ENCODE results near the gene PRIMPOL.
"Not testable (repeated sequence)": the region's sequence is repeated elsewhere in the genome, so short reads cannot be mapped to it uniquely, and the experiment has no call there.

Gene PRIMPOL

GRCh38 chr4:184647266-184648053 is 2.1 kb upstream of the PRIMPOL start:
- H3K27me3 ChIP-seq (ENCODE audit: insufficient read depth, low read length) = no peaks in the 10 kb centered on the region
- peaks cover 2% of the 10 kb centered on the region for H3K36me3 ChIP-seq (ENCODE audit: insufficient read depth, low read length)
- peak overlapping the region; percentile 83 for H3K4me3 ChIP-seq (ENCODE audit: low read length)
- no peaks in the 10 kb centered on the region for H3K9me3 ChIP-seq (ENCODE audit: low read length)
- peaks cover 32% of the 10 kb centered on the region for H3K4me1 ChIP-seq (ENCODE audit: insufficient read depth, low read length)
- no peak overlapping the region for H2AFZ ChIP-seq (ENCODE audit: low read depth, low read length)

DNA sequence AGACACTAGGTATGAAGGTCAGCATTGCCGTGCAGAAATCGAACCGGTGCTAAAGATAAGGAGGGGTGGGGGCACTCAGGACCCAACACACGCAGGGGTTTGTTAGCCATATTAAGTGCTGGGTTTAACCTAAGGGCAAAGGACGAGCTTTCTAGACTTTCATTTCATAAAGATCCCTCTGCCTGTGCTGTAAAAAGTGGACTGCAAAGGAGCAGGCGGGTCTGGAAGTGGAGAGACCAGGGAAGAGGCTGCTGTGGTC is 1.6 kb upstream of the PRIMPOL start:
- no peaks in the 10 kb centered on the region for H3K9me3 ChIP-seq (ENCODE audit: low read length)
- H3K27me3 ChIP-seq (ENCODE audit: insufficient read depth, low read length) = no peaks in the 10 kb centered on the region
- H3K4me1 ChIP-seq (ENCODE audit: insufficient read depth, low read length) = peaks cover 32% of the 10 kb centered on the region

DNA sequence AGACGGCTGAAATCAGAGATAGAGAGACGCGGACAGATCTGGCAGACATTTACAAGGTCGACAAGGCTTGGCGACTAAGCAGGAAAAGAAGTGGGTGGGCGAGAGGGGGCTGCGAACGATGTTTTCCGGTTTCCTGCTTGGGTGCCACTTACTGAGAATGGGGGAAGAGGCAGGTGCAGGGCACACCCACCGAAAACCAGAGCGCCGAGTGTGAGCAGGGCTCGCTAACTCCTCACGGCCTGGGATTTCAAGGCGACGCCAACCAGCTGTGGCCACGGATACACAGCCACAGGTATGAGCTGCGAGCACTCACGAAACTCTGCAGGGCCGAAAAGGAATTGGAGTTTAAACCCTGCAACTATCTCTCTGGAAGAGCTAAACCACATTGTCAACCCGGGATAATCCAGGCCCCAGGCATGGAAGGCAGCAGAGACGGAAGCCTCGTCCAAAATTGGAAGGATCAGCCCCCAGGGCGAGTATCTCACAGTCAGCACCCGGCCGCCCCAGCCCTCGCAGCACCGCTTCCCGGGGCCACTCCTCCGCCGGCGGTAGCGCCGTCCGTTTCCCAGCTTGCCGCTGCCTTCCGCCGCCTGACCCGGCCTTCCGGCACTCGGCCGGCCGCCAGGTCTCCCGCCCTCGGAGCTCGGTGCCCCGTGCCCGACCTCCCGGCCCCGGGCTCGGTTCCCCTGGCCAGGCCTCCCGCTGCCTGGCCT is 1.1 kb upstream of the PRIMPOL start:
- Histone ChIP-seq H3K9me3 (ENCODE audit: low read length) (no peaks in the 10 kb centered on the region), H3K36me3 (ENCODE audit: insufficient read depth, low read length) (peaks cover 2% of the 10 kb centered on the region), H3K4me1 (ENCODE audit: insufficient read depth, low read length) (peaks cover 30% of the 10 kb centered on the region), H3K4me3 (ENCODE audit: low read length) (peak overlapping the region; percentile 83), H2AFZ (ENCODE audit: low read depth, low read length) (peak overlapping the region; percentile 66), H3K27me3 (ENCODE audit: insufficient read depth, low read length) (no peaks in the 10 kb centered on the region)

More for the DNA sequence above, 1.6 kb upstream of the PRIMPOL start:
- H2AFZ ChIP-seq (ENCODE audit: low read depth, low read length) = peak overlapping the region; percentile 66
- H3K4me3 ChIP-seq (ENCODE audit: low read length) = peak overlapping the region; percentile 83
- H3K36me3 ChIP-seq (ENCODE audit: insufficient read depth, low read length) = peaks cover 2% of the 10 kb centered on the region

DNA sequence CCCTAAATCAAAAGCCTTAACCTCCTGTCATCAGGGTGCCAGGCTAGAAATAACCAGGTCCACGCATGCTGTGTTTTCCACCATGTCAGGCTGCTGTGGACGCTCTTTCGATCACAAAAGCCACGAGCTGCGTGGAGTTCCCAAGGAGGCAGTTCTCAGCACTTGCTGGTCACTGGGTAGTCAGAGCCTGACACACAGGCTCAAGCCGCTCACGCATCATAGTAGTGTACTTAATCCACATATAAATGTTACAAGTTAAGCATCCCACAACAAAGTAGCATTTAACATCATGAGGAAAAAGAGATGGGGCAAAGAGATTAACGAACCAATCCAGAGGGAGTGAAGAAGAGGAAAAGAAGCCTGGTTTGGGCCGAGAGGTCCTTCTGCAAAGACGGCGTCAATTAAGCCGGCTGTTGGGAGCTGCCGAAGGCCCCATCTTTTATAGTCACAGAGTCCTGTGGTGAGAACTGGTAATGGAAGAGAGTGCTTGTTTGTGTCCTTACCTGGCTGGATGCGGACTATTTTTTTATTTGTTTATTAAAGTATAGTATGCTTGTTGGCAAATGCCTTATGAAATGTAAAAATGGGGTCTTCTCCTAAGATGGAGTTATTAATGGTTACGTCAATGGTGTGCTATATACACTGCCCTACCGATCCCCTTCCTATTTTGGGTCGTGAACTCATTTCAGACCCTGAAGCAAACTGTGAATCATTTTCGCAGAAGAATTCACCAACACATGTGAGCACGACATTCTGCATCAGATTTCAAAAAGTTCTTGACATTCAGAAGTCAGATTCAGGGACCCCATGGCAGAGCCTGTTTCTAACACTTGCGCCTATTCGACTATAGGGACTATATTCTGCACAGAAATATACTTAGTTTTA is 675 bp downstream of the PRIMPOL start:
- Histone ChIP-seq H3K4me3 (ENCODE audit: low read length) (peak overlapping the region; percentile 88), H3K9me3 (ENCODE audit: low read length) (no peaks in the 10 kb centered on the region), H3K27me3 (ENCODE audit: insufficient read depth, low read length) (no peaks in the 10 kb centered on the region), H3K36me3 (ENCODE audit: insufficient read depth, low read length) (peaks cover 5% of the 10 kb centered on the region), H2AFZ (ENCODE audit: low read depth, low read length) (peak overlapping the region; percentile 50), H3K4me1 (ENCODE audit: insufficient read depth, low read length) (peaks cover 26% of the 10 kb centered on the region)

GRCh38 chr4:184651899-184652298 is 2.4 kb downstream of the PRIMPOL start:
- no peak overlapping the region for H2AFZ ChIP-seq (ENCODE audit: low read depth, low read length)
- peaks cover 3% of the 10 kb centered on the region for H3K36me3 ChIP-seq (ENCODE audit: insufficient read depth, low read length)
- H3K4me3 ChIP-seq (ENCODE audit: low read length) = no peak overlapping the region
- no peaks in the 10 kb centered on the region for H3K27me3 ChIP-seq (ENCODE audit: insufficient read depth, low read length)
- no peaks in the 10 kb centered on the region for H3K9me3 ChIP-seq (ENCODE audit: low read length)
- H3K4me1 ChIP-seq (ENCODE audit: insufficient read depth, low read length) = peaks cover 18% of the 10 kb centered on the region

GRCh38 chr4:184652681-184653080 is 3.1 kb downstream of the PRIMPOL start:
- H3K4me3 ChIP-seq (ENCODE audit: low read length); H3K27me3 ChIP-seq (ENCODE audit: insufficient read depth, low read length); H3K9me3 ChIP-seq (ENCODE audit: low read length); H3K36me3 ChIP-seq (ENCODE audit: insufficient read depth, low read length); H2AFZ ChIP-seq (ENCODE audit: low read depth, low read length): not testable (repeated sequence)
- peaks cover 11% of the 10 kb centered on the region for H3K4me1 ChIP-seq (ENCODE audit: insufficient read depth, low read length)

GRCh38 chr4:184653650-184654049 is 4.1 kb downstream of the PRIMPOL start:
- no peak overlapping the region for H3K4me3 ChIP-seq (ENCODE audit: low read length)
- no peak overlapping the region for H2AFZ ChIP-seq (ENCODE audit: low read depth, low read length)
- H3K9me3 ChIP-seq (ENCODE audit: low read length) = no peaks in the 10 kb centered on the region
- H3K27me3 ChIP-seq (ENCODE audit: insufficient read depth, low read length) = no peaks in the 10 kb centered on the region
- peaks cover 3% of the 10 kb centered on the region for H3K36me3 ChIP-seq (ENCODE audit: insufficient read depth, low read length)
- H3K4me1 ChIP-seq (ENCODE audit: insufficient read depth, low read length) = peaks cover 4% of the 10 kb centered on the region

DNA sequence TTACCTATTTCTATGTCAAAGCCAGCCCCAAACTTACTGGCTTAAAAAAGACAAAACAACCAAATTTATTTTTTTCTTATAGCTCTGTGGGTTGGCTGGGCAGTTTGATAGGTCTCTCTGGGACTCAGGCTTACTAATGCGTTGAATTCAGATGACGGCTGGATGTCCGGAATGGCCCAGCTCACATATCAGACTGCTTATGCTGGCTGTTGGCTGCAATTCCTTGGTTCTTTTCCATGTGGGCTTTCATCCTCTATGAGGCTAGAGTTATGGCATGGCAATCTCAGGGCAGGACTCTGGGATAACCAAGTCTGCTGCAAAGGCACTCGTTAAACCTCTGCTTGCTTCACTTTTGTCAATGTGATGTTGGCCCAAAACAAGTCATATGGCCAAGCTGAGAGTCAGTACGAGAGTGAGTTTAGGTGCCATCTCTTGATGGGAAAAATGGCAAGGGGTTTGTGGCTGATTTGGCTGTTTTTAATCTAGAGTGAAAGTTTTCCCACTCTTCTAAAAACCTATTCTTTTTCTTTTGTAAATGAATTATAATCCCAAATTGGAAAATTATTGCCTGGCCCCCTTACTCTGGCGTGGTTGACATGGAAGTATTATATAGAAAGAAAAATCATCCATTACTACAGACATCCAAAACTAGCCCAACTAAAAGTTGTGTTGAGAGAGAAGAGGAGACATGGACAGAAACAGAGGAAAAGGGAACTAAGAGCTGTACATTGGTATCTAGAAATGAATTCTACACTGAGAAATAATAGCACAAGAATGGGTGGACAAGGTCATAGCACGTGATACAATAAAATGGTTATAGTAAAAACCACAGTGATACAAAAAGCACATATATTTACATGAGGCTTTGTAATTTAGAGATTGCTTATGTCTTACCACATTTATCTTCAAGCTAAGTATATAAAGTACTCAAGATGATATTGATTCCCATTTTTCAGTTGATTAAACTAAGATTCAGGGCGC is 6.6 kb downstream of the PRIMPOL start:
- Histone ChIP-seq H3K9me3 (ENCODE audit: low read length) (no peaks in the 10 kb centered on the region), H3K27me3 (ENCODE audit: insufficient read depth, low read length) (no peaks in the 10 kb centered on the region)

GRCh38 chr4:184657144-184657543 is 7.6 kb downstream of the PRIMPOL start:
- no peaks in the 10 kb centered on the region for H3K9me3 ChIP-seq (ENCODE audit: low read length)
- no peaks in the 10 kb centered on the region for H3K27me3 ChIP-seq (ENCODE audit: insufficient read depth, low read length)
- no peak overlapping the region for H2AFZ ChIP-seq (ENCODE audit: low read depth, low read length)
- H3K4me3 ChIP-seq (ENCODE audit: low read length) = no peak overlapping the region
- H3K4me1 ChIP-seq (ENCODE audit: insufficient read depth, low read length) = no peaks in the 10 kb centered on the region
- peaks cover 14% of the 10 kb centered on the region for H3K36me3 ChIP-seq (ENCODE audit: insufficient read depth, low read length)

More for the DNA sequence above, 6.6 kb downstream of the PRIMPOL start:
- H3K36me3 ChIP-seq (ENCODE audit: insufficient read depth, low read length) = peaks cover 12% of the 10 kb centered on the region
- no peaks in the 10 kb centered on the region for H3K4me1 ChIP-seq (ENCODE audit: insufficient read depth, low read length)
- H3K4me3 ChIP-seq (ENCODE audit: low read length) = no peak overlapping the region
- no peak overlapping the region for H2AFZ ChIP-seq (ENCODE audit: low read depth, low read length)

GRCh38 chr4:184657820-184658219 is 8.3 kb downstream of the PRIMPOL start:
- H3K4me1 ChIP-seq (ENCODE audit: insufficient read depth, low read length); H3K27me3 ChIP-seq (ENCODE audit: insufficient read depth, low read length); H2AFZ ChIP-seq (ENCODE audit: low read depth, low read length); H3K9me3 ChIP-seq (ENCODE audit: low read length); H3K4me3 ChIP-seq (ENCODE audit: low read length): not testable (repeated sequence)
- peaks cover 17% of the 10 kb centered on the region for H3K36me3 ChIP-seq (ENCODE audit: insufficient read depth, low read length)

GRCh38 chr4:184660978-184661377 is 11.4 kb downstream of the PRIMPOL start:
- Histone ChIP-seq H3K4me3 (ENCODE audit: low read length) (no peak overlapping the region), H2AFZ (ENCODE audit: low read depth, low read length) (no peak overlapping the region), H3K36me3 (ENCODE audit: insufficient read depth, low read length) (peaks cover 24% of the 10 kb centered on the region), H3K4me1 (ENCODE audit: insufficient read depth, low read length) (no peaks in the 10 kb centered on the region), H3K27me3 (ENCODE audit: insufficient read depth, low read length) (no peaks in the 10 kb centered on the region), H3K9me3 (ENCODE audit: low read length) (no peaks in the 10 kb centered on the region)

DNA sequence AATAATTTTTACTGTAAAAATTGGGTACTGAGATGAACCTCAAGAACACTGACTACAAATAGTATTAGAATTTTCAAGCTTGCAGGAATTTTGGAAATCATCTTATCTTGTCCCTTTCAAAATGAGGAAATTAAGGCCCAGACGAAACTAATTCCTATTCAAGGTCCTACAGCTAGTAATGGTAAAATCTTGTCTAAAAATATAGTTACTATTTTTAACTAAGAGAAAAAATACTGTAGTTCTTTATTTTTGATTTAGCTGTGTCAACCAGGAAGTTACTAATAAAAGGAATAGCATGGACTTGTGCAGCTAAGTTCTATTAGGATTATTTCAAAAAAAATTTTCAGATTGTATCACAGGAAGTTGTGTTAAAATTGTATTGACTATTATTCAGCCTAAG is 12.7 kb downstream of the PRIMPOL start:
- Histone ChIP-seq H3K4me3 (ENCODE audit: low read length) (no peak overlapping the region), H3K36me3 (ENCODE audit: insufficient read depth, low read length) (peaks cover 33% of the 10 kb centered on the region), H3K9me3 (ENCODE audit: low read length) (no peaks in the 10 kb centered on the region), H3K4me1 (ENCODE audit: insufficient read depth, low read length) (no peaks in the 10 kb centered on the region), H3K27me3 (ENCODE audit: insufficient read depth, low read length) (no peaks in the 10 kb centered on the region), H2AFZ (ENCODE audit: low read depth, low read length) (no peak overlapping the region)
